ENCODE results near the gene PARP9.

PARP9 gene

GRCh38 chr3:122548076-122548475, 16.0 kb downstream of the PARP9 start:
- Histone ChIP-seq H3K27me3 (replicated peaks; ENCODE audit: insufficient read depth, low read length) (no peaks in the 10 kb centered on the region), H2AFZ (ENCODE audit: low read length) (no peak overlapping the region), H3K9me2 (replicated peaks; ENCODE audit: insufficient read depth, low read length) (no peaks in the 10 kb centered on the region), H3F3A (ENCODE audit: insufficient read depth, low read length) (no peaks in the 10 kb centered on the region), H3K36me3 (replicated peaks; ENCODE audit: insufficient read depth, low read length) (no peaks in the 10 kb centered on the region), H3K9me3 (replicated peaks; ENCODE audit: insufficient read depth, low read length) (no peaks in the 10 kb centered on the region), H4K20me1 (ENCODE audit: insufficient read depth, low read length) (no peaks in the 10 kb centered on the region), H3K9ac (ENCODE audit: low read length) (no peak overlapping the region), H3K4me1 (ENCODE audit: low read length) (no peaks in the 10 kb centered on the region), H3K27ac (ENCODE audit: low read length) (no peak overlapping the region), H3K79me2 (ENCODE audit: low read length) (no peaks in the 10 kb centered on the region), H3K4me2 (ENCODE audit: low read depth, low read length) (no peak overlapping the region), H3K4me3 (ENCODE audit: low read length) (no peak overlapping the region)
- TF ChIP-seq EZH2 (optimal IDR thresholded peaks at IDR 0.05; ENCODE audit: low read depth, low read length) (no peak), EZH2phosphoT487 (IDR thresholded peaks at IDR 0.05; ENCODE audit: low read length) (no peak), CTCF (IDR thresholded peaks at IDR 0.05; ENCODE audit: low read length) (no peak)
- DNase-seq, result no peak

- H4K20me1 ChIP-seq (ENCODE audit: insufficient read depth, low read length), result no peaks in the 10 kb centered on the region
- TF ChIP-seq EZH2 (optimal IDR thresholded peaks at IDR 0.05; ENCODE audit: low read depth, low read length), result no peak
- TF ChIP-seq EZH2phosphoT487 (IDR thresholded peaks at IDR 0.05; ENCODE audit: low read length), result no peak
- TF ChIP-seq CTCF (IDR thresholded peaks at IDR 0.05; ENCODE audit: low read length), result no peak
- no peak overlapping the region for H3K9ac ChIP-seq (ENCODE audit: low read length)
- no peaks in the 10 kb centered on the region for H3K36me3 ChIP-seq (replicated peaks; ENCODE audit: insufficient read depth, low read length)
- H3K9me2 ChIP-seq (replicated peaks; ENCODE audit: insufficient read depth, low read length), result no peaks in the 10 kb centered on the region
- H3K27ac ChIP-seq (ENCODE audit: low read length), result no peak overlapping the region
- no peak overlapping the region for H3K4me2 ChIP-seq (ENCODE audit: low read depth, low read length)
- H3F3A ChIP-seq (ENCODE audit: insufficient read depth, low read length), result no peaks in the 10 kb centered on the region
- H2AFZ ChIP-seq (ENCODE audit: low read length), result no peak overlapping the region
- no peaks in the 10 kb centered on the region for H3K4me1 ChIP-seq (ENCODE audit: low read length)
- no peaks in the 10 kb centered on the region for H3K9me3 ChIP-seq (replicated peaks; ENCODE audit: insufficient read depth, low read length)
- DNase-seq, result no peak
- no peaks in the 10 kb centered on the region for H3K27me3 ChIP-seq (replicated peaks; ENCODE audit: insufficient read depth, low read length)
- H3K4me3 ChIP-seq (ENCODE audit: low read length), result no peak overlapping the region
- no peaks in the 10 kb centered on the region for H3K79me2 ChIP-seq (ENCODE audit: low read length)
Observed at GRCh38 chr3:122546151-122546550, 17.9 kb downstream of the PARP9 start.

GRCh38 chr3:122538956-122539490, 25.1 kb downstream of the PARP9 start:
- H3K9ac ChIP-seq (ENCODE audit: low read length), result no peak overlapping the region
- no peaks in the 10 kb centered on the region for H3K79me2 ChIP-seq (ENCODE audit: low read length)
- H3K4me2 ChIP-seq (ENCODE audit: low read depth, low read length), result no peak overlapping the region
- H3K4me1 ChIP-seq (ENCODE audit: low read length), result no peaks in the 10 kb centered on the region
- no peak overlapping the region for H3K4me3 ChIP-seq (ENCODE audit: low read length)
- no peak for DNase-seq
- no peaks in the 10 kb centered on the region for H3K9me2 ChIP-seq (replicated peaks; ENCODE audit: insufficient read depth, low read length)
- TF ChIP-seq EZH2phosphoT487 (IDR thresholded peaks at IDR 0.05; ENCODE audit: low read length) (no peak), CTCF (IDR thresholded peaks at IDR 0.05; ENCODE audit: low read length) (no peak), EZH2 (optimal IDR thresholded peaks at IDR 0.05; ENCODE audit: low read depth, low read length) (no peak)
- no peaks in the 10 kb centered on the region for H3F3A ChIP-seq (ENCODE audit: insufficient read depth, low read length)
- H2AFZ ChIP-seq (ENCODE audit: low read length), result no peak overlapping the region
- no peaks in the 10 kb centered on the region for H3K9me3 ChIP-seq (replicated peaks; ENCODE audit: insufficient read depth, low read length)
- H3K36me3 ChIP-seq (replicated peaks; ENCODE audit: insufficient read depth, low read length), result no peaks in the 10 kb centered on the region
- no peaks in the 10 kb centered on the region for H3K27me3 ChIP-seq (replicated peaks; ENCODE audit: insufficient read depth, low read length)
- no peaks in the 10 kb centered on the region for H4K20me1 ChIP-seq (ENCODE audit: insufficient read depth, low read length)
- no peak overlapping the region for H3K27ac ChIP-seq (ENCODE audit: low read length)

All from MM.1S (cell line).